ENCODE results near the gene ZDHHC22.

The ZDHHC22 gene

DNA sequence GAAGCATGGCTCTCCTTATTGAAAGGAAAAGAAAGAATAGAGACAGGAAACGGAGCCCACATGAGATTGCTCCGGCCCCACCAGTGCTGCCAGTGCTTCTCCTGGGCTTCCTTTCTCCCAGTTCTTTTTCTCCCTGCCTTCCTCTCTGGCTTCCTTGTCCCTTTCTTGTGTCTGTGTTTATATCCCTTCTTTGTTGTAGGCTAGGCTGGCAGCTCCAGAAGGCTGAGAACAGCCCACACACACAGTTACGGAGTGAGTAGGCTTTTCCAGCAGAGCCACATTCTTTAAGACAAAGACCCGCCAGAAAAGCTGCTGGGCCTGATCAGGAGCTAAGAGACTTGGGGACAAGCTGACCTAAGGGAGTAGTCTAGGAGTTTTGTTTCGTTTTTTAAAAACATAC, 30.6 kb downstream of the ZDHHC22 start:
- H3K4me3 ChIP-seq (ENCODE audit: low read depth, low read length) = no peak overlapping the region
- no peak for TF ChIP-seq CTCF (IDR thresholded peaks at IDR 0.05; ENCODE audit: low read depth, low read length, missing control alignments)
- DNase-seq (ENCODE audit: low read depth) = no peak

DNA sequence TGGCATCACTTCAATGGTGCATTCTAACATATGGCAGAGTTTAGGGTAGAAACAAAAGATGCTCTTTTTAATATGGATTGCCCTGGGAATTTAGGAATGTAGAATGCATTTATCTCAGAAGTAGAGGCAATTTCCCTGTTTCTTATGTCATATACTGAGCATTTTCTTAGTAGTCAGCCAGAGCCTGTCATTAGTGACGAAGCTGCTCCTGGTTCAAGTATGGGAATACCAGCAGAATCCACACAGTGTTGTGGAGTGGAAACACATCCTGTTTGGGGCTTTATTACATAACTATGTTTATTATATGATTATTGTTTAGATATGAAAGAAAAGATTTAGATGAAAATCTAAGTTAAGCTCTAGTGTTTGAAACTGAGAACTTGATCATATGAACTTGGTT, 31.3 kb downstream of the ZDHHC22 start:
- H3K4me3 ChIP-seq (ENCODE audit: low read depth, low read length) = no peak overlapping the region
- DNase-seq (ENCODE audit: low read depth) = no peak
- TF ChIP-seq CTCF (IDR thresholded peaks at IDR 0.05; ENCODE audit: low read depth, low read length, missing control alignments) = no peak

DNA sequence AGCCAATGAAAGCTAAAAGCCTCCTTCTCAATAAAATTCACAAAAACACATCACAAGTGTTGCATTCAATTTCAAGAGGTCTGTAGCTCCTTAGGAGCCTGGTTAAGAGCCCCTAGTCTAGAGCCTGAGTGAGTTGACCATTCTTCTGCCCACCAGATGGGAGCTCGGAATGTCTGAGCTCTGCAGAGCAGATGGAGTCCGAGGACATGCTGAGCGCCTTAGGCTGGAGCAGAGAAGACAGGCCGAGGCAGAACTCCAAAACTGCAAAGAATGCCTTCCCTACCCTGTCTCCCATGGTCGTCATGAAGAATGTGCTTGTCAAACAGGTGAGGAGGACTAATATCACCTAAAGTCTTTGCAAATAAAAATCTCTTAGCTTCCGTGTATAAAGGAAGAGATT, 31.9 kb downstream of the ZDHHC22 start:
- no peak for DNase-seq (ENCODE audit: low read depth)
- TF ChIP-seq CTCF (IDR thresholded peaks at IDR 0.05; ENCODE audit: low read depth, low read length, missing control alignments) = no peak
- no peak overlapping the region for H3K4me3 ChIP-seq (ENCODE audit: low read depth, low read length)

GRCh38 chr14:77108753-77109152, 32.8 kb downstream of the ZDHHC22 start:
- peak; percentile 11 for TF ChIP-seq CTCF (IDR thresholded peaks at IDR 0.05; ENCODE audit: low read depth, low read length, missing control alignments)

DNA sequence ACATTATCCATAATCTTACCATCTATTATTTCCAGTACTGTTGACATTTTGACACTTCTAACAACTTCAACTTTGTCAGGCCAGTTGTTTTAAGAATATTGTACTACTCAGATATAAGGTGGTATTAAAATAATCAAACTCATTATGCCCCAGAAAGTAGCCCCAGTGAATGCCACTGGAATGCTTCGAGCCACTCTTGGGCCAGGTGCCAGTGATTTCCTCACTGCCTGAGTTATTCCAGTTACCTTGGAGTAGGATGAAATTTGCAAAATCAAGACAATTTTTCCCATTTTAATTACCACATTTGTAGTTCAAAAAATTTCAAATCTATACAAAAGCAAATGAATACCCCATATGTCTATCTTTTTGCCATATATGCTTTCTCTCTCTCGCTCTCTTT, 34.4 kb downstream of the ZDHHC22 start:
- no peak for TF ChIP-seq CTCF (IDR thresholded peaks at IDR 0.05; ENCODE audit: low read depth, low read length, missing control alignments)
- DNase-seq (ENCODE audit: low read depth) = no peak

More at GRCh38 chr14:77108753-77109152, 32.8 kb downstream of the ZDHHC22 start:
- no peak for DNase-seq (ENCODE audit: low read depth)
- H3K4me3 ChIP-seq (ENCODE audit: low read depth, low read length) = no peak overlapping the region

DNA sequence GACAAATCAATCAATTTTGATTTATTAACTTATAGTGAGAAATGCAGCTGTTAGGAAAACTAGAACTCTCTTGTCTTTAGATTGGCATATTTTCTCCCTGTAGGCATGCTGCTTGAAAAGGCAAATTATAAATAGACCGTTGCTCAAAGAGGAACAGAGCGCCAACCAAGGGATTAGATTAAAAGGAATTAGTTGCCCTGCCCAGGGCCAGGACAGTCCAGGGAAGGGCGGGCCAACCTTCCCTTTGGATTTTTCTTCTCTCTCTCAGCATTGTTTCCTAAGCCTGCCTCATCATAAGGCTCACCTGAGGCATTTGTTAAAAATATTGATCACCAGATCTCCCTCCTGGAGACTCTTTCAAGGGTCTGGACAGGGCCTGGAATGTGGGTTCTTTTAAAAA, 34.9 kb downstream of the ZDHHC22 start:
- TF ChIP-seq CTCF (IDR thresholded peaks at IDR 0.05; ENCODE audit: low read depth, low read length, missing control alignments) = no peak
- DNase-seq (ENCODE audit: low read depth) = no peak
- H3K4me3 ChIP-seq (ENCODE audit: low read depth, low read length) = no peak overlapping the region

More for the DNA sequence above, 34.4 kb downstream of the ZDHHC22 start:
- H3K4me3 ChIP-seq (ENCODE audit: low read depth, low read length) = no peak overlapping the region

- no peak for DNase-seq (ENCODE audit: low read depth)
- no peak overlapping the region for H3K4me3 ChIP-seq (ENCODE audit: low read depth, low read length)
- TF ChIP-seq CTCF (IDR thresholded peaks at IDR 0.05; ENCODE audit: low read depth, low read length, missing control alignments) = no peak
These were observed 36.2 kb downstream of the ZDHHC22 start for GRCh38 chr14:77105145-77105939.
